Measurements from ENCODE around the gene TFCP2L1.

Gene TFCP2L1

GRCh38 chr2:121173806-121174205, 111.2 kb downstream of the TFCP2L1 start:
- Mint-ChIP-seq H3K4me3 (no peak overlapping the region), H3K27ac (no peak overlapping the region), H3K36me3 (no peaks in the 10 kb centered on the region), H3K9me3 (peaks cover 7% of the 10 kb centered on the region), H3K27me3 (peaks cover 15% of the 10 kb centered on the region), H3K4me1 (no peaks in the 10 kb centered on the region)
- no peak for DNase-seq (ENCODE audit: low spot score in 2 of 2)
- no peak for ATAC-seq (ENCODE audit: low read depth)

GRCh38 chr2:121173112-121173511, 111.9 kb downstream of the TFCP2L1 start:
- ATAC-seq (ENCODE audit: low read depth) = no peak
- no peaks in the 10 kb centered on the region for H3K36me3 Mint-ChIP-seq

DNA sequence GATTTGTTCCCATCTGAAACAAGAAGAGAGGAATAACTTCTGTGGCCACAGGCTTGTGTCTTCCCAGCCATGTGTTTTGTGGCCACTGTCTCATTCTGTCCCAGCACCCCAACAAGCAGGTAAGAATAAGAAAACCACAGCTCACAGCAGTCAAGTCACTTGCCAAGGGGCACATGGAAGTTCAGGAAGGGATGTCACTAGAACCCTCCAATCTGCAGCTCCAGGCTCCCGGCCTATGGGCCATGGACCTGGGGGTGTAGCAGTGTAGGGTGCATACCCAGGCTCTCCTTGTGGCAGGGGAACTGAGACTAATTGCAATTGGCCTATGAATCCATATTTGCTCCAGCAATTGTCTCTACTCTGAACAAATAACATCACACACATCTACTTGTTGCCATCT, 112.5 kb downstream of the TFCP2L1 start:
- Mint-ChIP-seq H3K27ac (no peak overlapping the region), H3K4me3 (no peak overlapping the region)

More at GRCh38 chr2:121173112-121173511, 111.9 kb downstream of the TFCP2L1 start:
- H3K4me1 Mint-ChIP-seq = no peaks in the 10 kb centered on the region
- peaks cover 7% of the 10 kb centered on the region for H3K9me3 Mint-ChIP-seq
- DNase-seq (ENCODE audit: low spot score in 2 of 2) = no peak
- H3K27me3 Mint-ChIP-seq = peaks cover 15% of the 10 kb centered on the region
- no peak overlapping the region for H3K27ac Mint-ChIP-seq
- no peak overlapping the region for H3K4me3 Mint-ChIP-seq

DNA sequence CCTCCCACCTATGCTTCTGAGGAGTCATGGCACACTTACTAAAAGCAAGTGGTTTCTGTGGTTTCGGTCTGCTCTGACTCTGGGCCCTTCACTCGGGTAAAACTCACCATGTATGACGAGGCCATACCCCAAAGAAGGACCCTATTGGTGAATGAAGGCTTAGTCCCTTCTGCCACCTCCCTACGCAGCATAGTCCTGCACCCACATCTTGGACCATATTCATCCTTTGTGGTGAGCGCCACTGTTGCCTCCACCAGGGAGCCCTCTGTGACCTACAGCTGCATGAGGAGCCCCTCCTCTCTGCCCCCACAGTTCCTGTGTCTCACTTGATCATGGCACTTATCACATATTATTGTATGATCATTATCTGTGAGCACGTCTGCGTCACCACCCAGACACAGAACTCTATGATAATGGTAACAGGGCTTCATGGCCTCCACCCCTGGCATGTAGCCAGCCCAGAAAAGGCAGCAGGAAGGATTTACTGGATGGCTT, 113.3 kb downstream of the TFCP2L1 start:
- H3K9me3 Mint-ChIP-seq = peaks cover 9% of the 10 kb centered on the region
- no peaks in the 10 kb centered on the region for H3K4me1 Mint-ChIP-seq
- no peak overlapping the region for H3K4me3 Mint-ChIP-seq
- H3K27ac Mint-ChIP-seq = no peak overlapping the region
- DNase-seq (ENCODE audit: low spot score in 2 of 2) = no peak
- H3K36me3 Mint-ChIP-seq = no peaks in the 10 kb centered on the region
- ATAC-seq (ENCODE audit: low read depth) = no peak
- peaks cover 15% of the 10 kb centered on the region for H3K27me3 Mint-ChIP-seq

More for the DNA sequence above, 112.5 kb downstream of the TFCP2L1 start:
- H3K27me3 Mint-ChIP-seq = peaks cover 15% of the 10 kb centered on the region
- DNase-seq (ENCODE audit: low spot score in 2 of 2) (no peak), ATAC-seq (ENCODE audit: low read depth) (no peak)
- H3K36me3 Mint-ChIP-seq = no peaks in the 10 kb centered on the region
- peaks cover 7% of the 10 kb centered on the region for H3K9me3 Mint-ChIP-seq
- no peaks in the 10 kb centered on the region for H3K4me1 Mint-ChIP-seq

DNA sequence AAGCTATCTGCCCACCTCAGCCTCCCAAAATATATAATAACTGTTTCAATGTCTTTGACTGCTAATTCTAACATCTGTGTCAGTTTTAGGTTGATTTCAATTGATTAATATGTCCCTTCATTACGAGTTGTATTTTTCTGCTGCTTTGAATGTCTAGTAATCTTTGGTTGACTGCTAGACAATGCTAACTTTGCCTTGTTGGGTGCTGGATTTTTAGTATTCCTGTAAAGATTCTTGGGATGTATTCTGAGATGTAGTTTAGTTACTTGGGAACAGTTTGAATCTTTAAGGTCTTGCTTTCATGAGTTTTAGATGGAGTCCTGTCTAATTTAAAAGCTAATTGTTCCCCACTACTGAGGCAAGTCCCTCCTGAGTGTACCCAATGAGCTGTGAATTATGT, 114.4 kb downstream of the TFCP2L1 start:
- Mint-ChIP-seq H3K27ac (no peak overlapping the region), H3K9me3 (peaks cover 9% of the 10 kb centered on the region), H3K36me3 (no peaks in the 10 kb centered on the region)

DNA sequence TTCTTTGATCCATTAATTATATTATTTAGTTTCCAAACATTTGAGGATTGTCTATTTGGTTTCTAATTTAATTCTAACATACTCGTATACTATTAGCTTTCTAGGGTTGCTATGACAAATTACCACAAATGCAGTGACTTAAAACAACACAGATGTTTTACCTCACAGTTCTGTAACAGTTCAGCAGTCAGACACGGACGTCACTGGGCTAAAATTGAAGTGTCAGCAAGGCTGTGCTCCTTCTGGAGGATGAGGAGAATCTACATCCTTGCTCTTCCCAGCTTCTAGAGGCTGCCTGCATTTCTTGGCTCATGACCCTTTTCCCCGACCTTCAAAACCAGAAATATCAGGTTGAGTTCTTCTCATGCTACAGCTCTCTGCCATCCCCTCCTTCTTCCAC, 117.6 kb downstream of the TFCP2L1 start:
- DNase-seq (ENCODE audit: low spot score in 2 of 2) = no peak
- no peak for ATAC-seq (ENCODE audit: low read depth)
- H3K4me1 Mint-ChIP-seq = no peaks in the 10 kb centered on the region
- peaks cover 9% of the 10 kb centered on the region for H3K27me3 Mint-ChIP-seq
- H3K4me3 Mint-ChIP-seq = no peak overlapping the region
- H3K36me3 Mint-ChIP-seq = no peaks in the 10 kb centered on the region
- H3K9me3 Mint-ChIP-seq = peaks cover 11% of the 10 kb centered on the region
- no peak overlapping the region for H3K27ac Mint-ChIP-seq

More for the DNA sequence above, 114.4 kb downstream of the TFCP2L1 start:
- H3K27me3 Mint-ChIP-seq = peaks cover 11% of the 10 kb centered on the region
- ATAC-seq (ENCODE audit: low read depth) (no peak), DNase-seq (ENCODE audit: low spot score in 2 of 2) (no peak)
- H3K4me3 Mint-ChIP-seq = no peak overlapping the region
- no peaks in the 10 kb centered on the region for H3K4me1 Mint-ChIP-seq

Measured in memory B cell (primary cell).